Activated T-helper 17 cell treated with anti-CD3 and anti-CD28 coated beads, Interleukin-2, amount 50 U/mL, for 72 hours (primary cell): ENCODE results near the gene BAZ1B. TPM values are rescaled to one million over a fixed set of nuclear protein-coding genes. Genes with fewer than 3 reads are reported as not detected.
A peak's percentile ranks its signal among the peaks of the same experiment; 100 is the strongest.
"Not testable (repeated sequence)": the region's sequence is repeated elsewhere in the genome, so short reads cannot be mapped to it uniquely, and the experiment has no call there.

Experiments used
- ATAC-seq: fragments of 150-1000 bp; cut with Tn5 transposase; replicated peaks from 2 replicates; pipeline ENCODE4 v1.10.0; 2021; ENCODE audit warnings: mild to moderate bottlenecking, moderate library complexity
- H3K27ac Mint-ChIP-seq: one replicate; pipeline ENCODE4 v1.8.0; 2022; ENCODE audit warnings: mixed read lengths
- H3K27me3 Mint-ChIP-seq: one replicate; pipeline ENCODE4 v1.8.0; 2022; ENCODE audit warnings: mixed read lengths
- H3K36me3 Mint-ChIP-seq: one replicate; pipeline ENCODE4 v1.8.0; 2022; ENCODE audit warnings: low read depth, mild to moderate bottlenecking, mixed read lengths
- H3K4me1 Mint-ChIP-seq: one replicate; pipeline ENCODE4 v1.8.0; 2022; ENCODE audit warnings: mixed read lengths
- H3K4me3 Mint-ChIP-seq: one replicate; pipeline ENCODE4 v1.8.0; 2022; ENCODE audit warnings: mild to moderate bottlenecking, mixed read lengths
- H3K9me3 Mint-ChIP-seq: one replicate; pipeline ENCODE4 v1.8.0; 2022; ENCODE audit warnings: mixed read lengths
- total RNA-seq, 2 donors: library from RNA; stranded (reverse); gene quantifications; one replicate each; pipeline ENCODE4 v1.2.3, GENCODE V29; 2022

The BAZ1B gene
- total RNA-seq, 2 donors from 2014 or later, result 59.7 to 102 TPM

GRCh38 chr7:73526158-73526494 is 4.0 kb upstream of the BAZ1B start:
- not testable (repeated sequence) for ATAC-seq, H3K27me3 Mint-ChIP-seq, H3K27ac Mint-ChIP-seq, H3K9me3 Mint-ChIP-seq
- H3K36me3 Mint-ChIP-seq, result peaks cover 11% of the 10 kb centered on the region
- peaks cover 24% of the 10 kb centered on the region for H3K4me1 Mint-ChIP-seq
- H3K4me3 Mint-ChIP-seq, result peak overlapping the region; percentile 80

DNA sequence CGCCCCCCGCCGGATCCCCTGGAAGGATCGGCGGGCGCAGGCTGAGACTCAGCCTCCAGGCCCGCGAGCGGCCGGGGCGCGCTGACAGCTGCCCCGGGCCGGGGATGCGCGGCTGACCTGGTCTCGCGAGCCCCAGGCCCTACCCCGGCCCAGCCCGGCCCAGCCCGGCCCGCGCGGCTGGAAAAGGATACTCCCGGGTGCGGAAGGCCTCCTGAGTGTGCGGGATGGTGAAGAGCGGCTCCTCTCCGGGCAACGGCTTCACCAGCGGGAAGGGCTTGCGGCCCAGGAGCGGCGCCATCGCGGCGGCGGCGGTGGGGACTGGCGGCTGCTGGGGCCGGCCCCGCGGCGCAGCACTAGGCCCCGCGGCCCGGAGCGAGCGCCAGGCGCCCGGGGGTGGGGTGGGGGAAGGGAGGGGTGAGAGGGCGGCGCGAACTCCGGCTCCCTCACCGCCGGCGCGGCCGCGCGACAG is 423 bp downstream of the BAZ1B start:
- peaks cover 29% of the 10 kb centered on the region for H3K4me1 Mint-ChIP-seq
- peak; percentile 61 for ATAC-seq
- peaks cover 55% of the 10 kb centered on the region for H3K36me3 Mint-ChIP-seq
- H3K9me3 Mint-ChIP-seq, result no peaks in the 10 kb centered on the region
- H3K27ac Mint-ChIP-seq, result peak overlapping the region; percentile 97
- peak overlapping the region; percentile 91 for H3K4me3 Mint-ChIP-seq
- H3K27me3 Mint-ChIP-seq, result no peaks in the 10 kb centered on the region

GRCh38 chr7:73520673-73521635 is 1.1 kb downstream of the BAZ1B start:
- peaks cover 62% of the 10 kb centered on the region for H3K36me3 Mint-ChIP-seq
- H3K27ac Mint-ChIP-seq, result peak overlapping the region; percentile 92
- H3K9me3 Mint-ChIP-seq, result no peaks in the 10 kb centered on the region
- peaks cover 28% of the 10 kb centered on the region for H3K4me1 Mint-ChIP-seq
- peak overlapping the region; percentile 90 for H3K4me3 Mint-ChIP-seq
- ATAC-seq, result no peak
- H3K27me3 Mint-ChIP-seq, result no peaks in the 10 kb centered on the region

DNA sequence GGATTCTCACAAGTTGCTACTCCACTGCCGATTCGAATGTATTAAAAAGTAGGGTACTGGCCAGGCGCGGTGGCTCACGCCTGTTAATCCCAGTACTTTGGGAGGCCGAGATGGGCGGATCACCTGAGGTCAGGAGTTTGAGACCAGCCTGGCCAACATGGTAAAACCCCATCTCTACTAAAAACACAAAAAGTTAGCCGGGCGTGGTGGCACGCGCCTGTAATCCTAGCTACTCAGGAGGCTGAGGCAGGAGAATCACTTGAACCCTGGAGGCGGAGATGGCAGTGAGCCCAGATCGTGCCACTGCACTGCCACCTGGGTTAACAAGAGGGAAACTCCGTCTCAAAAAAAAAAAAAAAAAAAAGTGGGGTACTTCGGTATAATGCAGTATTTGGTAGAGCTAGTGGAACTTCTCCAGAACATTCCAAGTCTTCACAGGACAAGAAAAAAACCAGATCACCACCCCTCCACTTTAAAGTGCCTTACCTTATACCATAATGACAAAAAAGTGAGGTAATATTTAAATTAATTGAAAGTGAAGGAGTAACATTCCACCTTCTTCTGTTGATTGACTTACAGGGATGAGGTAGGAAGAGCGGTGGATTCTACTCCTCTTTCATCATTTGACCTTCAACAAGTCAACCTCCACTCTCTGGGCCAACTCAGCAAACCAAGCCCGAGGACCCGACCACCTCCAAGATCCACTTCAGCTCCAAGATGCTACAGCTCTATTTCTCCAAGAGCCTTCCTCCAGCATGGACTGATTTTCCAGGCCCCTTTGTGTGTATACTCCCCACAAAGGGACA is 2.0 kb downstream of the BAZ1B start:
- Mint-ChIP-seq H3K9me3 (no peaks in the 10 kb centered on the region), H3K36me3 (peaks cover 71% of the 10 kb centered on the region), H3K4me1 (peaks cover 25% of the 10 kb centered on the region), H3K27ac (peak overlapping the region; percentile 92), H3K27me3 (no peaks in the 10 kb centered on the region), H3K4me3 (peak overlapping the region; percentile 90)
- ATAC-seq, result no peak

GRCh38 chr7:73518470-73518869 is 3.6 kb downstream of the BAZ1B start:
- ATAC-seq, result no peak
- Mint-ChIP-seq H3K27ac (peak overlapping the region; percentile 92), H3K27me3 (no peaks in the 10 kb centered on the region), H3K36me3 (peaks cover 87% of the 10 kb centered on the region), H3K4me1 (peaks cover 24% of the 10 kb centered on the region), H3K4me3 (peak overlapping the region; percentile 90), H3K9me3 (no peaks in the 10 kb centered on the region)

GRCh38 chr7:73517241-73517995 is 4.7 kb downstream of the BAZ1B start:
- peak overlapping the region; percentile 50 for H3K27ac Mint-ChIP-seq
- peaks cover 28% of the 10 kb centered on the region for H3K4me1 Mint-ChIP-seq
- no peaks in the 10 kb centered on the region for H3K9me3 Mint-ChIP-seq
- H3K27me3 Mint-ChIP-seq, result no peaks in the 10 kb centered on the region
- peak overlapping the region; percentile 41 for H3K4me3 Mint-ChIP-seq
- peaks cover 94% of the 10 kb centered on the region for H3K36me3 Mint-ChIP-seq
- no peak for ATAC-seq

DNA sequence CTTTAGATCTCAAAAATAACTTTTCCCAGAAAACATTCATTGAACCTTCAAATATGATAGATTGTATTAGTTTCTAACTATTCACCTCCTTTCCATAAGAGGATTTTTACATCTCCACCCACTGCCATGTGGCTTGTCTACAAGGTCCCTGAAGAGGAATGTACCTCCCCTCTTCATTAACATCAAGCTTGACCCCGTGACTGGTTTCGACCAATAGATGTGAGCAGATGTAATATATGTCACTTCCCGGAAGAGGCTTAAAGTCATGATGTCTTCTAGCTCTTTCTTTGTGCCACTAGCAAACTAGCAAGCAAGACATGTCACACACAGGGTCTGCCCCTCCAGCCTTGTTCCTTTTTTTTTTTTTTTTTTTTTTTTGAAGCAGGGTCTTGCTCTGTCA is 6.9 kb downstream of the BAZ1B start:
- H3K27me3 Mint-ChIP-seq, result no peaks in the 10 kb centered on the region
- peak overlapping the region; percentile 76 for H3K27ac Mint-ChIP-seq
- peaks cover 28% of the 10 kb centered on the region for H3K4me1 Mint-ChIP-seq
- H3K9me3 Mint-ChIP-seq, result no peaks in the 10 kb centered on the region
- ATAC-seq, result peak; percentile 50
- no peak overlapping the region for H3K4me3 Mint-ChIP-seq
- peaks cover 100% of the 10 kb centered on the region for H3K36me3 Mint-ChIP-seq

DNA sequence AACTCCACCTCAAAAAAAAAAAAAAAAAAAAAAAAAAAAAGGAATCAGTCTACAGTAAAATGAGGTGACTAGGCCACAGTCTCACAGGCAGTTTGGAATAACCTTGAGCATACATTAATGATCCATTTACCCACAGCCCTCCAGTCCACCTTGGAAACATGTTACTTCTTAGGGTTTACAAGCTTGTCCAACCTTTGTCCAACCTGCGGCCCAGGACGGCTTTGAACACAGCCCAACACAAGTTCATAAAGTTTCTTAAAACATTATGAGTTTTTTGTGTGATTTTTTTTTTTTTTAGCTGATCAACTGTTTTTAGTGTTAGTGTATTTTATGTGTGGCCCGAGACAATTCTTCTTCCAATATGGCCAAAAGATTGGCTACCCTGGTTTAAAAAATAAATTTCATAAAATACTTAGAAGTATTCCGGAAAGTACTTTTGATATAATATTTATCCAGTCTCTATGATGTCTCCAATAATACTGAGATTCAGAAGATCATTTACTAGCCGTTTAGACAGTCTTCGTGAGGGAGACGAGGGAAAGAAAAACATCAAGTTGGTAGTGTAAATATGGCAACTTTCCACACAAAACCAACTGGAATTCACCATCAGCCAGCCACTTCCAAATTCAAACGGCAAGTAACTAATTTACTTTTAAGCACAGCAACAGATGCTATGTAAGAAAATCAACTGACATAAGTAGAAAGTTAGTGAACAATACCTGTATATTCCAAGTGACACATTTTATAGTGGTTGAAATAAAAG is 9.9 kb downstream of the BAZ1B start:
- H3K9me3 Mint-ChIP-seq, result no peaks in the 10 kb centered on the region

DNA sequence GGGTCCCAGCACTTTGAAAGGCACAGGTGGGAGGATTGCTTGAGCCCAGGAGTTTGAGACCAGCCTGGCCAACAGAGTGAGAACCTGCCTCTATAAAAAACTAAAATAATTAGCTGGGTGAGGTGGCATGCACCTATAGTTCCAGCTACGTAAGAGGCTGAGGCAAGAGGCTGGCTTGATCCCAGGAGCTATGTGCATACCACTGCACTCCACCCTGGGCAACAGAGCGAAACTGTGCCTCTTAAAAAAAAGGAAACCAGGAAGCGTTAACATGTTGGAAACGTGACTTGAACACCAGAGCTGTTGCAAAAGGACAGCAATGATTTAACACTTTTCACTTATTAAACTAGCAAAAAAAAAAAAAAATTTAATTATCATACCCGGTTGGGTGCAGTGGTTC is 12.6 kb downstream of the BAZ1B start:
- no peaks in the 10 kb centered on the region for H3K27me3 Mint-ChIP-seq
- H3K9me3 Mint-ChIP-seq, result no peaks in the 10 kb centered on the region
- no peak overlapping the region for H3K27ac Mint-ChIP-seq
- peaks cover 6% of the 10 kb centered on the region for H3K4me1 Mint-ChIP-seq
- no peak for ATAC-seq
- peaks cover 100% of the 10 kb centered on the region for H3K36me3 Mint-ChIP-seq
- H3K4me3 Mint-ChIP-seq, result no peak overlapping the region

More for the DNA sequence above, 9.9 kb downstream of the BAZ1B start:
- no peak for ATAC-seq
- Mint-ChIP-seq H3K4me1 (peaks cover 11% of the 10 kb centered on the region), H3K27ac (no peak overlapping the region), H3K36me3 (peaks cover 100% of the 10 kb centered on the region), H3K27me3 (no peaks in the 10 kb centered on the region), H3K4me3 (no peak overlapping the region)

DNA sequence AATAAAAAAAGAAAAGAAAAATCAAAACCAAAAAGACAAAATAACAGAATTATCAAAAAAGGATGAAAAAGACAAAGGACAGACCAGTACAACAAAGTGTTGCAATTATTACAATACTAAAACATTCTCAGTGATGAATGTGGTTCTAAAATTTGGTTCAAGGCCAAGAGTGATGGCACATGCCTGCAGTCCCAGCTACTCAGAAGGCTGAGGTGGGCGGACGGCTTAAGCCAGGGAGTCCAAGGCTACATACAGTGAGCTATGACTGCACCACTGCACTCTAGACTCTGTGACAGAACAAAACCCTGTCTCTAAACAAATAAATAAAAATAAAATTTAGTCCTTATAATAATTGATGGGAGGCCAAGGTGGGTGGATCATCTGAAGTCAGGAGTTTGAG is 14.5 kb downstream of the BAZ1B start:
- no peaks in the 10 kb centered on the region for H3K27me3 Mint-ChIP-seq
- ATAC-seq, result no peak
- H3K4me3 Mint-ChIP-seq, result no peak overlapping the region
- no peak overlapping the region for H3K27ac Mint-ChIP-seq
- H3K4me1 Mint-ChIP-seq, result no peaks in the 10 kb centered on the region
- no peaks in the 10 kb centered on the region for H3K9me3 Mint-ChIP-seq
- peaks cover 100% of the 10 kb centered on the region for H3K36me3 Mint-ChIP-seq

- ATAC-seq, result no peak
- peaks cover 100% of the 10 kb centered on the region for H3K36me3 Mint-ChIP-seq
- H3K9me3 Mint-ChIP-seq, result no peaks in the 10 kb centered on the region
- no peaks in the 10 kb centered on the region for H3K27me3 Mint-ChIP-seq
- no peak overlapping the region for H3K4me3 Mint-ChIP-seq
- no peaks in the 10 kb centered on the region for H3K4me1 Mint-ChIP-seq
- peak overlapping the region; percentile 36 for H3K27ac Mint-ChIP-seq
These were observed 17.2 kb downstream of the BAZ1B start for GRCh38 chr7:73504920-73505319.

DNA sequence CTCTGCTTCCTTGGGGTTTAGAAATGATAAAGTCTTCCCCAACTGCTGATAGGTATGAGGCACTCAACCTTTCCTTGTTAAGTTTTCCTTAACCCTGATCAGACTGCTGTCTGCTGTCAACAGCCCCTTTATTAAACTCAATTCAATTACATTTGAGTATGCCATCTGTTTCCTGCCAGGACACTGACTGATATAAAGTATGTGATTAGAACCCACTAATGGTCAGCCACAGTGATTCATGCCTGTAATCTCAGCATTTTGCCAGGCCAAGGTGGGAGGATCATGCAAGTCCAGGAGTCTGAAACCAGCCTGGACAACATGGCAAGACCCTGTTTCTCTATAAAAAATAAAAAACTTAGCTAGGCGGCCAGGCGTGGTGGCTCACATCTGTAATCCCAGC is 18.1 kb downstream of the BAZ1B start:
- Mint-ChIP-seq H3K9me3 (no peaks in the 10 kb centered on the region), H3K27me3 (no peaks in the 10 kb centered on the region), H3K36me3 (peaks cover 100% of the 10 kb centered on the region), H3K27ac (peak overlapping the region; percentile 15), H3K4me1 (no peaks in the 10 kb centered on the region), H3K4me3 (no peak overlapping the region)
- no peak for ATAC-seq

DNA sequence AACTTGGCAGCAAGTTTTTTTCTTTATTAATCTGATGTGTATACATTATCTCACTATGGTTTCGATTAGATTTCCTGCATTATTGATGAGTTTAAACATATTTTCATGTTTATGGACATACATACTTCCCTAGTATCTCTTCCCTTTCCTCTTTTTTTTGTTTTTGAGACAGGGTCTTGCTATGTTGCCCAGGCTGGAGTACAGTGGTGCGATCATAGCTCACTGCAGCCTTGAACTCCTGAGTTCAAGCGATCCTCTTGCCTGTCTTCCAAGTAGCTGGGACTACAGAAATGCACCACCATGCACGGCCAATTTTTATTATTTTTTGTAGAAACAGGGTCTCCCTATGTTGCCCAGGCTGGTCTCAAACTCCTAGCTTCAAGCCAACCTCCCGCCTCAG is 18.9 kb downstream of the BAZ1B start:
- Mint-ChIP-seq H3K4me1 (no peaks in the 10 kb centered on the region), H3K27me3 (no peaks in the 10 kb centered on the region), H3K4me3 (no peak overlapping the region), H3K27ac (no peak overlapping the region), H3K36me3 (peaks cover 100% of the 10 kb centered on the region), H3K9me3 (no peaks in the 10 kb centered on the region)
- ATAC-seq, result no peak
